Measurements from ENCODE around the gene SHANK2. TPM values are rescaled to one million over a fixed set of nuclear protein-coding genes. Genes with fewer than 3 reads are reported as not detected.

SHANK2 gene
- total RNA-seq, 5 donors from 2014 or later (not counting 1 experiment from before 2014, with no cell fraction given) = 0.15 to 0.60 (median 0.49) TPM; not detected in 2

- WGBS (ENCODE audit: insufficient coverage) = 86% methylated on average over 2 of the region's 7 CpGs
- H3K4me1 ChIP-seq (ENCODE audit: control insufficient read depth in 1 of 2, extremely low read depth in 1 of 2, insufficient read depth in 2 of 2, low read length in 2 of 2) = no peaks in the 10 kb centered on the region
- H3K27ac Mint-ChIP-seq = no peak overlapping the region
Measured at GRCh38 chr11:71209181-71209580, 43.2 kb downstream of the SHANK2 start.

DNA sequence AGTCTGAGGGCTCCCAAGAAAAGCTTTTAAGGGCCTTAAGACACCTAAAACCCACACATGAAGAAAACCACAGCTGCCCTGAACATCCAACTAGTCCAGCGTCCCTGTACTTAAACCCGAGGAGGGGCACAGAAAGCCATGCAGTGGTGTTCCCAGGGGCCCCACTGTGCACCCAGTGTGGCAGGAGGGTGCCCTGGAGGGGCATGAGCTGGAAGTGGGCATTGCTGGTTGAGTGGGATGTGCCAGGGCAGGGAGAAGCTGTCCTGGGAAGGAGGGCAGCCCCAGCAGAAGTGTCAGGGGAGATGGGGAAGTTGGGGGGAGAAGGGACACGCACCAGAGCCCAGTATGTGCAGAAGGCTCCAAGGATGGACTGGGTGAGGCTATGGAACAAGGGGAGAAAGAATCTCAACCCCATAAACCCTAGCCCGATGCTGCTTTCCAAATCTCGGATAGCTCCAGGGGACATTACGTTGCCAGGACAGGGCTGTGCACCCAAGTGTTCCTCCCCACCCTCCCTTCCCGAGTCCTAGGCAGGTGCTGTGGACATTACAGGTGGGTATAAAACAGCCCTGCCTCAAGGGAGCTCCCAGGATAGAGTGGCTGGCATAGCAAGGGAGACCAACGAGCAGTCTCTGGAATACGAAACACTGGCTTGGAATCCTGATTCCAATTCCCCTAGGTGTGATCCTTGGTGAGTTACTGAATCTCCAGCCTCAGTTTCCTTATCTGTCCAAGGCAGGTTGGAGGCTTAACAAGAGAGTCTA lies 44.2 kb downstream of the SHANK2 start:
- no peaks in the 10 kb centered on the region for H3K36me3 Mint-ChIP-seq
- ATAC-seq (replicated peaks in 1 of 4) = no peak
- Histone ChIP-seq H3K9me3 (no peaks in the 10 kb centered on the region), H3K27ac (ENCODE audit: low read length) (no peak overlapping the region), H3K4me3 (ENCODE audit: control insufficient read depth in 1 of 2, extremely low read depth in 1 of 2, low read length in 1 of 2) (no peak overlapping the region), H3K4me1 (ENCODE audit: control insufficient read depth in 1 of 2, extremely low read depth in 1 of 2, insufficient read depth in 2 of 2, low read length in 2 of 2) (no peaks in the 10 kb centered on the region), H3K36me3 (ENCODE audit: control insufficient read depth in 2 of 2, extremely low read depth in 1 of 2, insufficient read depth in 1 of 2, low read length in 1 of 2) (no peaks in the 10 kb centered on the region), H3K27me3 (replicated peaks in 1 of 2; ENCODE audit: control insufficient read depth in 2 of 2, extremely low read depth in 1 of 2, insufficient read depth in 2 of 2, low read length in 1 of 2) (peaks cover 0 to 12% of the 10 kb centered on the region in 2 experiments)
- H3K27ac Mint-ChIP-seq = no peak overlapping the region
- H3K27me3 Mint-ChIP-seq = no peaks in the 10 kb centered on the region
- WGBS (ENCODE audit: insufficient coverage) = 79% methylated on average over 3 of the region's 9 CpGs
- no peak for DNase-seq
- ChIA-PET CTCF (no interaction called here), POLR2A (no interaction called here)
- no peak overlapping the region for H3K4me3 Mint-ChIP-seq
- no peaks in the 10 kb centered on the region for H3K4me1 Mint-ChIP-seq
- H3K9me3 Mint-ChIP-seq = no peaks in the 10 kb centered on the region

More at GRCh38 chr11:71209181-71209580, 43.2 kb downstream of the SHANK2 start:
- Histone ChIP-seq H3K4me3 (ENCODE audit: control insufficient read depth in 1 of 2, extremely low read depth in 1 of 2, low read length in 1 of 2) (no peak overlapping the region), H3K36me3 (ENCODE audit: control insufficient read depth in 2 of 2, extremely low read depth in 1 of 2, insufficient read depth in 1 of 2, low read length in 1 of 2) (no peaks in the 10 kb centered on the region), H3K9me3 (no peaks in the 10 kb centered on the region), H3K27ac (ENCODE audit: low read length) (no peak overlapping the region), H3K27me3 (replicated peaks in 1 of 2; ENCODE audit: control insufficient read depth in 2 of 2, extremely low read depth in 1 of 2, insufficient read depth in 2 of 2, low read length in 1 of 2) (peaks cover 0 to 12% of the 10 kb centered on the region in 2 experiments)
- DNase-seq = no peak
- POLR2A ChIA-PET = no interaction called here
- CTCF ChIA-PET = no interaction called here
- Mint-ChIP-seq H3K9me3 (no peaks in the 10 kb centered on the region), H3K27me3 (peaks cover 5 to 6% of the 10 kb centered on the region in 2 donors), H3K4me3 (no peak overlapping the region), H3K36me3 (no peaks in the 10 kb centered on the region), H3K4me1 (no peaks in the 10 kb centered on the region)
- no peak for ATAC-seq (replicated peaks in 1 of 4)

GRCh38 chr11:71207563-71207962 lies 44.8 kb downstream of the SHANK2 start:
- CTCF ChIA-PET = no interaction called here
- POLR2A ChIA-PET = no interaction called here
- H3K27ac Mint-ChIP-seq = no peak overlapping the region
- H3K36me3 Mint-ChIP-seq = no peaks in the 10 kb centered on the region
- Histone ChIP-seq H3K9me3 (no peaks in the 10 kb centered on the region), H3K4me1 (ENCODE audit: control insufficient read depth in 1 of 2, extremely low read depth in 1 of 2, insufficient read depth in 2 of 2, low read length in 2 of 2) (no peaks in the 10 kb centered on the region), H3K27me3 (replicated peaks in 1 of 2; ENCODE audit: control insufficient read depth in 2 of 2, extremely low read depth in 1 of 2, insufficient read depth in 2 of 2, low read length in 1 of 2) (peaks cover 0 to 12% of the 10 kb centered on the region in 2 experiments), H3K27ac (ENCODE audit: low read length) (no peak overlapping the region), H3K36me3 (ENCODE audit: control insufficient read depth in 2 of 2, extremely low read depth in 1 of 2, insufficient read depth in 1 of 2, low read length in 1 of 2) (no peaks in the 10 kb centered on the region), H3K4me3 (ENCODE audit: control insufficient read depth in 1 of 2, extremely low read depth in 1 of 2, low read length in 1 of 2) (no peak overlapping the region)
- H3K27me3 Mint-ChIP-seq = peaks cover 0 to 1% of the 10 kb centered on the region in 2 donors
- no peaks in the 10 kb centered on the region for H3K4me1 Mint-ChIP-seq
- ATAC-seq (replicated peaks in 1 of 4) = no peak
- no peaks in the 10 kb centered on the region for H3K9me3 Mint-ChIP-seq
- WGBS (ENCODE audit: insufficient coverage) = 89% methylated on average over 6 of the region's 7 CpGs
- DNase-seq = no peak
- H3K4me3 Mint-ChIP-seq = no peak overlapping the region

DNA sequence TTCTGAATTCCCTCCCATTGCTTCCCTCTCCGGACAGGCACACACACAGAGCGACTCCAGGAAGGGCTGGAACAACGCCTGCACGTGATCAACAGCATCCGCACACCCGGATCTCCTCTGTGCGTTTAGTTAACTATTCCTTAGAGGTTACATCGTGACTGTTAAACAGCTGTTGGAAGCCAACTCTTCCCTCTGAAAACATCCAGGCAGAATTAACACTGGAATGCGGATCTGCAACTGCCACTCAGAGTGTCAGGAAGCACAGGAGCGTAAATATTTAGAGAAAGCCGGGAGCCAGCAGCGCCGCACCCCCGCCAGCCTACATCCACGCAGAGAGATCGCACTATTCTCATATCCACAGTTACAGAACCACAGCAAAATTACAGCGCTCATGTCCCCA lies 46.2 kb downstream of the SHANK2 start:
- Mint-ChIP-seq H3K36me3 (no peaks in the 10 kb centered on the region), H3K9me3 (no peaks in the 10 kb centered on the region), H3K27ac (no peak overlapping the region), H3K4me3 (no peak overlapping the region), H3K27me3 (peaks cover 0 to 2% of the 10 kb centered on the region in 2 donors), H3K4me1 (no peaks in the 10 kb centered on the region)
- no peak overlapping the region for H3K4me3 ChIP-seq (ENCODE audit: control insufficient read depth in 1 of 2, extremely low read depth in 1 of 2, low read length in 1 of 2)
- WGBS (ENCODE audit: insufficient coverage) = 37% methylated on average over 8 of the region's 17 CpGs
- POLR2A ChIA-PET = interaction anchor here in 1 of 2 donors (0.7 kb wide), 1 partner anchor 21 kb away, joined by 7 read pairs; no protein-coding TSS in a partner anchor
- CTCF ChIA-PET = no interaction called here
- DNase-seq (no peak), ATAC-seq (replicated peaks in 1 of 4) (no peak)
- H3K9me3 ChIP-seq = no peaks in the 10 kb centered on the region
- H3K27ac ChIP-seq (ENCODE audit: low read length) = no peak overlapping the region
- no peaks in the 10 kb centered on the region for H3K4me1 ChIP-seq (ENCODE audit: control insufficient read depth in 1 of 2, extremely low read depth in 1 of 2, insufficient read depth in 2 of 2, low read length in 2 of 2)
- no peaks in the 10 kb centered on the region for H3K36me3 ChIP-seq (ENCODE audit: control insufficient read depth in 2 of 2, extremely low read depth in 1 of 2, insufficient read depth in 1 of 2, low read length in 1 of 2)
- peaks cover 0 to 12% of the 10 kb centered on the region in 2 experiments for H3K27me3 ChIP-seq (replicated peaks in 1 of 2; ENCODE audit: control insufficient read depth in 2 of 2, extremely low read depth in 1 of 2, insufficient read depth in 2 of 2, low read length in 1 of 2)

DNA sequence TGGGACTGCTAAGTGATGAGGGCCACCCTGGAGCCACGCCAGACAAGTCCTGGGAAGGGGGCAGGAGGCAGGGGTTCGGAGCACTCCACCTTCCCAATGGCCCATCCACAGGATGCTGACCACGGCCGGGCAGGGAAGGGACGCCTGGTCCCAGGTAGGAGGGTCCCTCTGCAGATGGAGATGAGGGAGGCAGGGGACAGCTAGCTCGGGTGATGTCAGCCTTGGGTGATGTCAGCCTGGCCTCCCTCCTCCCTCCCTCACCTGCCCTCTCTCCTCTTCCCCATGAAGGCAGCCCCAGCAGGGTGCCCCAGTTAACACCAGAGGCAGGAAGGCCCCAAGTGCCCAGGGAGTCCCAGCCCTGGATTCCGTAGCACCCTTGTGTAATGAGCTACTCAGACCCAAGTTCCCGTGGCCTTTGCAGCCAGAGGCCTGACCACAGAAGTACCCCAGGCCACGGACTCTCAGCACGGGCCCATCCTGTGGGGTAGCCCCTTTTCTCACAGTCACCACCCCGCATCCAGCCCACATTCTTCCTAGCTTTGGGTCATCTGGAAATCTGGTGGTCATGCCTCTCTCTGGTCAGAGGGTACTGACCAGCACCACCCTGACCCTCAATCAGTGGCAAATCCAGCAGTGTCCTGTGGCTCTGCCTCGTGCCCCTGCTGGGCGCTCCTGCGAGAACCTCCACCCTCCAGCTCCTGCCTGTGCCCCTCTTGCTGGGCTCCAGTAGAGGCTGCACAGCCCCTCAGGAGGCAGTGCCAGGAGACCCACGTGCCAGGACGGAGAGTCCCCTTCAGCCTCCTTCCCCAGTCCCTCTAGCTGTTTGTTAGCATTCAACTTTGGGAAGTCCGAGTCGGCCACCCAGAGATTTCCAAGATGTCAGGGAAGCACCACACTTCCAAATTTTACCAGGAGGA lies 47.4 kb downstream of the SHANK2 start:
- ChIA-PET CTCF (interaction anchor here in 1 of 2 donors (0.7 kb wide), 1 partner anchor 16 kb away, joined by 3 read pairs; no protein-coding TSS in a partner anchor), POLR2A (no interaction called here)
- whole genome bisulfite sequencing (ENCODE audit: insufficient coverage) = 76% methylated on average over 9 of the region's 18 CpGs
- H3K27ac Mint-ChIP-seq = no peak overlapping the region
- H3K9me3 ChIP-seq = no peaks in the 10 kb centered on the region
- no peaks in the 10 kb centered on the region for H3K4me1 ChIP-seq (ENCODE audit: control insufficient read depth in 1 of 2, extremely low read depth in 1 of 2, insufficient read depth in 2 of 2, low read length in 2 of 2)
- H3K4me3 Mint-ChIP-seq = no peak overlapping the region
- no peak overlapping the region for H3K27ac ChIP-seq (ENCODE audit: low read length)
- no peak for ATAC-seq (replicated peaks in 1 of 4)
- H3K36me3 ChIP-seq (ENCODE audit: control insufficient read depth in 2 of 2, extremely low read depth in 1 of 2, insufficient read depth in 1 of 2, low read length in 1 of 2) = no peaks in the 10 kb centered on the region
- no peak overlapping the region for H3K4me3 ChIP-seq (ENCODE audit: control insufficient read depth in 1 of 2, extremely low read depth in 1 of 2, low read length in 1 of 2)
- H3K9me3 Mint-ChIP-seq = no peaks in the 10 kb centered on the region
- H3K4me1 Mint-ChIP-seq = no peaks in the 10 kb centered on the region
- no peak for DNase-seq
- H3K36me3 Mint-ChIP-seq = no peaks in the 10 kb centered on the region
- H3K27me3 ChIP-seq (replicated peaks in 1 of 2; ENCODE audit: control insufficient read depth in 2 of 2, extremely low read depth in 1 of 2, insufficient read depth in 2 of 2, low read length in 1 of 2) = peaks cover 0 to 9% of the 10 kb centered on the region in 2 experiments
- H3K27me3 Mint-ChIP-seq = peaks cover 0 to 2% of the 10 kb centered on the region in 2 donors

- CTCF ChIA-PET = no interaction called here
- POLR2A ChIA-PET = no interaction called here
- DNase-seq = no peak
- 80% methylated on average over 13 of the region's 16 CpGs for WGBS (ENCODE audit: insufficient coverage)
- Mint-ChIP-seq H3K27ac (no peak overlapping the region), H3K36me3 (no peaks in the 10 kb centered on the region), H3K27me3 (peaks cover 0 to 2% of the 10 kb centered on the region in 2 donors), H3K4me1 (no peaks in the 10 kb centered on the region), H3K4me3 (no peak overlapping the region), H3K9me3 (no peaks in the 10 kb centered on the region)
- Histone ChIP-seq H3K4me3 (ENCODE audit: control insufficient read depth in 1 of 2, extremely low read depth in 1 of 2, low read length in 1 of 2) (no peak overlapping the region), H3K27ac (ENCODE audit: low read length) (no peak overlapping the region), H3K9me3 (no peaks in the 10 kb centered on the region), H3K4me1 (ENCODE audit: control insufficient read depth in 1 of 2, extremely low read depth in 1 of 2, insufficient read depth in 2 of 2, low read length in 2 of 2) (no peaks in the 10 kb centered on the region), H3K27me3 (replicated peaks in 1 of 2; ENCODE audit: control insufficient read depth in 2 of 2, extremely low read depth in 1 of 2, insufficient read depth in 2 of 2, low read length in 1 of 2) (peaks cover 0 to 5% of the 10 kb centered on the region in 2 experiments), H3K36me3 (ENCODE audit: control insufficient read depth in 2 of 2, extremely low read depth in 1 of 2, insufficient read depth in 1 of 2, low read length in 1 of 2) (no peaks in the 10 kb centered on the region)
- no peak for ATAC-seq (replicated peaks in 1 of 4)
Measured at GRCh38 chr11:71204294-71204693, 48.1 kb downstream of the SHANK2 start.

Measured in T-cell (primary cell).